Activated T-cell treated with anti-CD3 and anti-CD28 coated beads for 24 hours (primary cell): Measurements from ENCODE around the gene MACROH2A2.
"Not testable (repeated sequence)": the region's sequence is repeated elsewhere in the genome, so short reads cannot be mapped to it uniquely, and the experiment has no call there.

ENCODE experiments used
- DNase-seq: peaks from one replicate; pipeline ENCODE4 v3.0.0-alpha.2; 2020; ENCODE audit warnings: low read depth

Gene MACROH2A2

GRCh38 chr10:70158113-70158512 is 105.5 kb downstream of the MACROH2A2 start:
- DNase-seq: no peak

GRCh38 chr10:70159366-70159765 is 106.7 kb downstream of the MACROH2A2 start:
- DNase-seq: not testable (repeated sequence)

GRCh38 chr10:70160798-70161197 is 108.2 kb downstream of the MACROH2A2 start:
- no peak for DNase-seq
